Activated CD4-positive, alpha-beta memory T cell treated with anti-CD3 and anti-CD28 coated beads for 36 hours (primary cell): Measurements from ENCODE around the gene GPR142. TPM values are rescaled to one million over a fixed set of nuclear protein-coding genes. Genes with fewer than 3 reads are reported as not detected.

ENCODE experiments used
- CTCF ChIA-PET: fragments of 350-600 bp; sonication (Branson Sonifier 250); formaldehyde crosslinking; loops from one replicate; lab custom pipeline; 2021; ENCODE audit warnings: antibody characterized with exemption, inconsistent platforms; lab: Charles Lee
- POLR2A ChIA-PET: fragments of 350-600 bp; sonication (Branson Sonifier 250); formaldehyde crosslinking; loops from one replicate; lab custom pipeline; 2021; ENCODE audit warnings: antibody characterized with exemption; lab: Charles Lee
- DNase-seq: peaks from one replicate; pipeline ENCODE4 v3.0.0-alpha.2; 2020
- H3K27ac Mint-ChIP-seq: one replicate; pipeline ENCODE4 v1.8.0; 2021; ENCODE audit warnings: mixed read lengths
- H3K27me3 Mint-ChIP-seq: one replicate; pipeline ENCODE4 v1.8.0; 2021; ENCODE audit warnings: mixed read lengths
- H3K36me3 Mint-ChIP-seq: one replicate; pipeline ENCODE4 v1.8.0; 2021; ENCODE audit warnings: mixed read lengths
- H3K4me1 Mint-ChIP-seq: one replicate; pipeline ENCODE4 v1.8.0; 2021; ENCODE audit warnings: low read depth, mixed read lengths
- H3K4me3 Mint-ChIP-seq: one replicate; pipeline ENCODE4 v1.8.0; 2021; ENCODE audit warnings: mild to moderate bottlenecking, mixed read lengths
- H3K9me3 Mint-ChIP-seq: one replicate; pipeline ENCODE4 v1.8.0; 2021; ENCODE audit warnings: mixed read lengths
- intact Hi-C: fragments of 100-400 bp; cut with micrococcal nuclease; formaldehyde crosslinking; loops from one replicate; pipeline ENCODE4 v1.15.1; 2023
- total RNA-seq, 2 experiments: library from RNA; stranded (reverse); gene quantifications; one replicate each; pipeline ENCODE4 v1.2.3, GENCODE V29; 2021

GPR142 gene
- total RNA-seq, 2 experiments from 2014 or later: not detected

GRCh38 chr17:74390680-74391653, 23.7 kb downstream of the GPR142 start:
- Mint-ChIP-seq H3K4me3 (no peak overlapping the region), H3K9me3 (no peaks in the 10 kb centered on the region), H3K36me3 (no peaks in the 10 kb centered on the region), H3K27me3 (no peaks in the 10 kb centered on the region), H3K27ac (no peak overlapping the region), H3K4me1 (no peaks in the 10 kb centered on the region)
- POLR2A ChIA-PET: no interaction called here
- CTCF ChIA-PET: interaction anchor here (0.9 to 1.2 kb wide), 4 partner anchors 10 to 24 kb away, joined by 3 to 8 read pairs (median 5); partner anchors contain the start of gene GPR142
- intact Hi-C loops: no loop called here
- no peak for DNase-seq

DNA sequence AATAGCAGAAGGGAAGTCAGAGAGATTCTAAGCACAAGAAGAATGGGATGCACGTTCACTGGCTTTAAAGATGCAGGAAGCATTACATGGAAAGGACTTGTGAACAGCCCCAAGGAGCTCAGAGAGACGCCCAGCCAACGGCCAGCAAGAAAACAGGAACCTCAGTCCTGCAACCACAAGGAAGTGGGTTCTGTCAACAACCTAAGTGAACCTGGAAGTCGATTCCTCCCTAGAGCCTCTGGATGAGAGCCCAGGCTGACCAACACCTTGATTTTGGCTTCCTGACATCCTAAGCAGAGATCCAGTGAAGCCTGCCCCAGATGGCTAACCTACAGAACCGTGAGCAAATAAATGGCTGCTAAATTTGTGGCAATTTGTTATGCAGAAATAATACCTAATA, 24.5 kb downstream of the GPR142 start:
- CTCF ChIA-PET: interaction anchor here (0.9 to 1.2 kb wide), 4 partner anchors 10 to 24 kb away, joined by 3 to 8 read pairs (median 5); partner anchors contain the start of gene GPR142
- POLR2A ChIA-PET: no interaction called here
- Mint-ChIP-seq H3K9me3 (no peaks in the 10 kb centered on the region), H3K27ac (no peak overlapping the region), H3K4me1 (no peaks in the 10 kb centered on the region), H3K36me3 (no peaks in the 10 kb centered on the region), H3K4me3 (no peak overlapping the region), H3K27me3 (no peaks in the 10 kb centered on the region)
- no peak for DNase-seq
- intact Hi-C loops: no loop called here

GRCh38 chr17:74392848-74393247, 25.5 kb downstream of the GPR142 start:
- H3K27ac Mint-ChIP-seq: no peak overlapping the region
- H3K4me3 Mint-ChIP-seq: no peak overlapping the region
- H3K9me3 Mint-ChIP-seq: no peaks in the 10 kb centered on the region
- H3K36me3 Mint-ChIP-seq: no peaks in the 10 kb centered on the region
- no peak for DNase-seq
- no peaks in the 10 kb centered on the region for H3K4me1 Mint-ChIP-seq
- CTCF ChIA-PET: interaction anchor here (2.8 to 3.5 kb wide), 2 partner anchors 14 to 64 kb away, joined by 11 to 15 read pairs; no protein-coding TSS in a partner anchor
- no peaks in the 10 kb centered on the region for H3K27me3 Mint-ChIP-seq
- POLR2A ChIA-PET: no interaction called here
- intact Hi-C loops: no loop called here

DNA sequence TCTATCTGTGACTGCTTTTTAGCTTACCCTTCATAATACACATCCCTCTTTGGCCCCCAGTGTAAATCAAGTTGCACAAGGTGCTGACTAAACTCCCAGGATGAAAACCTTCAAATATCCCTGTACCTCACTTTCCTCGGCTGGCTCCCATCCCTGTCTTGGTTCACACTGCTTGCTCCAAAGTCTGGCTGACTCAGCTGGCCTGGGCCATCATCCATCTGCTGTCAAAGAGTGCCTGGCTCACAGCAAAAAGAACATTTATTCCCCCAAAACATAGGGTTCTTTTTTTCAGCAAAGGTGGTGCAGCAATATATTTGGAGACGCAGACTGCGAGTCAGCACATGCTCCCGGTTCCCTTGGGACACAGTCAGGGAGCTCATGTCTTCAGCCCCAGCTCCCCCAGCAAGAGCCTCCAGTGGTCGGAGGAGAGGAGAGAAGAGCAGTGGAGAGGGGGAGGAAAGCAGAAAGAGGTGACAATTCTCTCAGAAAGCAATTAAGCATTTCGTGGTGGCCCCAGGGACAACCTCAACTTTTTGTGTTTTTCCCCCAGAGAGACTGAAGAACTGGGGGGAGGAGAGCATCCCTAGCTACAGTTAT, 26.1 kb downstream of the GPR142 start:
- POLR2A ChIA-PET: no interaction called here
- CTCF ChIA-PET: interaction anchor here (2.8 to 3.5 kb wide), 2 partner anchors 14 to 64 kb away, joined by 11 to 15 read pairs; no protein-coding TSS in a partner anchor
- no peaks in the 10 kb centered on the region for H3K36me3 Mint-ChIP-seq
- no peaks in the 10 kb centered on the region for H3K27me3 Mint-ChIP-seq
- no peaks in the 10 kb centered on the region for H3K9me3 Mint-ChIP-seq
- DNase-seq: no peak
- no peak overlapping the region for H3K4me3 Mint-ChIP-seq
- H3K4me1 Mint-ChIP-seq: no peaks in the 10 kb centered on the region
- intact Hi-C loops: no loop called here
- no peak overlapping the region for H3K27ac Mint-ChIP-seq

DNA sequence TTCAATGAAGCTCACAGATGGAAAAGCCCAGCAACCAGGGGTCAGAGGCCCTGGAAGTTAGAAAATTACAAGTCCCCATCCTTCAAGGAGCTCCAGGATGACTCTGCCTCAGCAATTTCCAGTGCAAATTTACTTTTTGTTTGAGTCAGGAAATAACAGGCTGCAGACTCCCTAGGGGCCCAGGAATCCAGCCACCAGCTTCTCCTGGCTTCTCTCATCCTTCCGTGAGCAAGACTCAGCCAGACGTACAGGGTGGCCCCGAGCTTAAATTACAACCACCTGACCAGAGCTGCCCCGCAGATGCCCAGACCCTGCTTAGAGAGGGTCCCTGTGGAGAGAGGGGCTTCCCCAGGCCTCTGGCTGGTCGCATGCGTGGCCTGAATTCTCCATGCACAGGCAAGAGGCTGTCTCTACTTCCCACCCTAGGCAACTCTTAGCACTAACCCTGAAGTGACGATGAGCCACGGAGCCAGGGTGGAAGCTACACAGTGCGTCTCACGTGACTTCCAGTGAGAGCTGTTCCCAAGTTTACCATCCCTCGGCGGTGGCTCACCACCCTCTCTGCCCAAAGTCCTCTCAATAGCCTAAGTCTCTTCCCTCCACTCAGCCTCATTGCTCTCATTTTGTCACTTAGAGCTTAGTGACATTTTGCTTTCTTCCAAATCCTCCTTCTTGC, 27.1 kb downstream of the GPR142 start:
- intact Hi-C loops: no loop called here
- Mint-ChIP-seq H3K27ac (no peak overlapping the region), H3K36me3 (no peaks in the 10 kb centered on the region), H3K9me3 (no peaks in the 10 kb centered on the region), H3K4me1 (no peaks in the 10 kb centered on the region), H3K27me3 (peaks cover 2% of the 10 kb centered on the region), H3K4me3 (no peak overlapping the region)
- ChIA-PET CTCF (interaction anchor here (2.8 to 3.5 kb wide), 2 partner anchors 15 to 63 kb away, joined by 11 to 15 read pairs; no protein-coding TSS in a partner anchor), POLR2A (no interaction called here)
- DNase-seq: no peak

DNA sequence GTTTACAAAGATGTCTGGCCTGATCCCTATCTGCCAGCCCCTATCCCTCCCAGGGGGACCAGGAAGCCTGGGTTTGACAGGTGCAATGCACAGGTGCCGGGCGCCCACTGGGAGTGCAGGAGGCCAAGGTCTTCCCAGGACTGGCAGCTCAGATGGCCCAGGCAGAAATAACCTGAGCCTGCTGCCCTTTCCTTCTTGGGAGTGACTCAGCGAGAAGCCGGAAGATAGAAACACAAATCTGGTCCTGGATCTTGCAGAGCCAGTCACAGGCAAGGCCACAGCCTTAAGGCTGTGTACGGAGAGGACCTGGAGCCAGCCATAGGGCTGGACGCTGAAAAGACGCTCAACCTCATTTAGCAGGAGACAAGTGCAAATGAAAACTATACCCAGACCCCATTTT, 27.7 kb downstream of the GPR142 start:
- no peak overlapping the region for H3K27ac Mint-ChIP-seq
- no peaks in the 10 kb centered on the region for H3K9me3 Mint-ChIP-seq
- ChIA-PET CTCF (interaction anchor here (2.8 to 3.5 kb wide), 2 partner anchors 16 to 62 kb away, joined by 11 to 15 read pairs; no protein-coding TSS in a partner anchor), POLR2A (no interaction called here)
- H3K27me3 Mint-ChIP-seq: peaks cover 2% of the 10 kb centered on the region
- no peak for DNase-seq
- H3K36me3 Mint-ChIP-seq: no peaks in the 10 kb centered on the region
- no peaks in the 10 kb centered on the region for H3K4me1 Mint-ChIP-seq
- H3K4me3 Mint-ChIP-seq: no peak overlapping the region
- intact Hi-C loops: no loop called here

DNA sequence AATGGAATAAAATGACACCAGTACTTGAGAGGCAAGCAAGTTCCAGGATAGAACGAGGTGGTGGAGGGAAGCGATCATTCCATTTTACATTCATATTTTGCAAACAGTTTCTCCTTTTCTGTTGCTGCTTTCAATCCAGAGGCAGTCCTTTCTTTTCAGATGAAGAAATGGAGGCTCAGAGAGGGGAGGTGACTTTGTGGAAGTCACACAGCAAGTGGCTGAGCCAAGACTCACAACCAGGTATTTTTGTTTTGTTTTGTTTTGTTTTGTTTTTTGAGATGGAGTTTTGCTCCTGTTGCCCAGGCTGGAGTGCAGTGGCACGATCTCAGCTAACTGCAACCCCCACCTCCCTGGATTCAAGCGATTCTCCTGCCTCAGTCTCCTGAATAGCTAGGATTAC, 29.3 kb downstream of the GPR142 start:
- DNase-seq: no peak
- CTCF ChIA-PET: no interaction called here
- H3K9me3 Mint-ChIP-seq: no peaks in the 10 kb centered on the region
- H3K27ac Mint-ChIP-seq: peak overlapping the region; percentile 40
- peaks cover 2% of the 10 kb centered on the region for H3K27me3 Mint-ChIP-seq
- intact Hi-C loops: no loop called here
- no peaks in the 10 kb centered on the region for H3K4me1 Mint-ChIP-seq
- no peak overlapping the region for H3K4me3 Mint-ChIP-seq
- POLR2A ChIA-PET: no interaction called here
- no peaks in the 10 kb centered on the region for H3K36me3 Mint-ChIP-seq

DNA sequence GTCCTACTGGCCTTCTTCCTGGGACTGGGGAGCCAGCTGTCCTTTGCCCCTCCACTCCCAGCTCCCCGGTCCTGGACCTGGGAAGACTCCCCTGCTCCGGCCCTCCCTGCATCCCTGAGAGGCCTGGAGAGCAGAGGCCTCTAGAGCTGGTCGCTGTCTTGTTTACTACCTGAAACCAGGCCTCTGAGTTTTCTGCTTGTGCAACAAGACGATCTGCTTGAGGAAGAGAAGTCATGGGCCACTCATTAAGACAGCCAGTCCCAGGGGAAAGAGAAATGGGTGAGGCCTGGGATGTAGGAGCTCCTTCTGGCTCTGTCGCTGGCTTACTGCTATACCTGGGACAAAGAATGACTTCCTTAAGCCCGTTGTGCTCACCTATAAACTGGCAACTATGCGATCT, 34.7 kb downstream of the GPR142 start:
- Mint-ChIP-seq H3K9me3 (no peaks in the 10 kb centered on the region), H3K4me3 (no peak overlapping the region), H3K36me3 (no peaks in the 10 kb centered on the region), H3K4me1 (no peaks in the 10 kb centered on the region), H3K27ac (no peak overlapping the region), H3K27me3 (peaks cover 4% of the 10 kb centered on the region)
- POLR2A ChIA-PET: no interaction called here
- DNase-seq: no peak
- intact Hi-C loops: no loop called here
- CTCF ChIA-PET: interaction anchor here (3.1 kb wide), 1 partner anchor 23 kb away, joined by 9 read pairs; no protein-coding TSS in a partner anchor

GRCh38 chr17:74403512-74404137, 36.3 kb downstream of the GPR142 start:
- H3K36me3 Mint-ChIP-seq: no peaks in the 10 kb centered on the region
- intact Hi-C loops: no loop called here
- CTCF ChIA-PET: interaction anchor here (1.1 to 3.1 kb wide), 2 partner anchors 24 to 54 kb away, joined by 3 to 9 read pairs; no protein-coding TSS in a partner anchor
- no peaks in the 10 kb centered on the region for H3K4me1 Mint-ChIP-seq
- no peak overlapping the region for H3K4me3 Mint-ChIP-seq
- POLR2A ChIA-PET: no interaction called here
- H3K27ac Mint-ChIP-seq: no peak overlapping the region
- no peaks in the 10 kb centered on the region for H3K9me3 Mint-ChIP-seq
- peaks cover 4% of the 10 kb centered on the region for H3K27me3 Mint-ChIP-seq
- DNase-seq: no peak

GRCh38 chr17:74404218-74404617, 36.9 kb downstream of the GPR142 start:
- Mint-ChIP-seq H3K9me3 (no peaks in the 10 kb centered on the region), H3K36me3 (no peaks in the 10 kb centered on the region), H3K4me1 (no peaks in the 10 kb centered on the region), H3K4me3 (no peak overlapping the region), H3K27me3 (peaks cover 2% of the 10 kb centered on the region), H3K27ac (no peak overlapping the region)
- no peak for DNase-seq
- POLR2A ChIA-PET: no interaction called here
- CTCF ChIA-PET: interaction anchor here (1.5 to 3.1 kb wide), 2 partner anchors 25 kb away, joined by 4 to 9 read pairs; no protein-coding TSS in a partner anchor
- intact Hi-C loops: no loop called here

- Mint-ChIP-seq H3K36me3 (no peaks in the 10 kb centered on the region), H3K4me1 (no peaks in the 10 kb centered on the region), H3K27ac (no peak overlapping the region), H3K9me3 (no peaks in the 10 kb centered on the region), H3K4me3 (no peak overlapping the region), H3K27me3 (peaks cover 2% of the 10 kb centered on the region)
- ChIA-PET CTCF (interaction anchor here (1.5 kb wide), 1 partner anchor 26 kb away, joined by 4 read pairs; no protein-coding TSS in a partner anchor), POLR2A (no interaction called here)
- DNase-seq: no peak
- intact Hi-C loops: no loop called here
Measured at GRCh38 chr17:74404789-74405188, 37.5 kb downstream of the GPR142 start.
